GM19025 (cell line): ENCODE results near the gene GPC1.

ENCODE experiments used
- ATAC-seq: cut with Tn5 transposase; IDR thresholded peaks from one replicate; pipeline ENCODE4 v1.9.1; 2021; ENCODE audit warnings: mild to moderate bottlenecking, low read depth, moderate library complexity; ENCODE audit not compliant: unreplicated experiment

GPC1 gene

DNA sequence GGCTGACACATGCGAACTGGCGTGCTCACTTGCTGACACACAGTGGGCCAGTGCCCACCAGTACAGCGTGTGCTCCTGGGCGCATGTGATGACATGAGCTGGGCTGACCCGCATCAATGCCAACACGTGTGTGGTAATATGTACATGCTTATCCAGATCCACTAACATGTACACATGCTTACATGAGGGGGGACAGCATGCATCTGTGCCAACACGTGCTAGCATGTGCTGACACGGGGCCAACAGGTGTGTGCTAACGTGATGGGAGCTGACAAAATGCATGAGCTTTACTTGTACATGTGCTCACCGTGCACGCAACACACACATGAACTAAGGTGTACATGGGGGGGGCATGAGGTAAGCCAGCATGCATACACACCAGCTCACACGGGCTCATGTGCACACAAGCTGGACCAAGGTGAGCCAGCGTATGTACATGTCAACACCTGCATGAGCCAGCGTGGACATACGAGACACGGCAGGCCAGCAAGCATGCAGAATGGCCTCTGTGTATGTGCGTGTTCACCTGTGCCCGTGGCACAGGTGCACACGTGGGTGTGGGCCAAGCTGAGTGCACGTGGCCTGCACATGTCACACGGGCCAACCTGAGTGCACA, 28.5 kb downstream of the GPC1 start:
- ATAC-seq, result no peak

DNA sequence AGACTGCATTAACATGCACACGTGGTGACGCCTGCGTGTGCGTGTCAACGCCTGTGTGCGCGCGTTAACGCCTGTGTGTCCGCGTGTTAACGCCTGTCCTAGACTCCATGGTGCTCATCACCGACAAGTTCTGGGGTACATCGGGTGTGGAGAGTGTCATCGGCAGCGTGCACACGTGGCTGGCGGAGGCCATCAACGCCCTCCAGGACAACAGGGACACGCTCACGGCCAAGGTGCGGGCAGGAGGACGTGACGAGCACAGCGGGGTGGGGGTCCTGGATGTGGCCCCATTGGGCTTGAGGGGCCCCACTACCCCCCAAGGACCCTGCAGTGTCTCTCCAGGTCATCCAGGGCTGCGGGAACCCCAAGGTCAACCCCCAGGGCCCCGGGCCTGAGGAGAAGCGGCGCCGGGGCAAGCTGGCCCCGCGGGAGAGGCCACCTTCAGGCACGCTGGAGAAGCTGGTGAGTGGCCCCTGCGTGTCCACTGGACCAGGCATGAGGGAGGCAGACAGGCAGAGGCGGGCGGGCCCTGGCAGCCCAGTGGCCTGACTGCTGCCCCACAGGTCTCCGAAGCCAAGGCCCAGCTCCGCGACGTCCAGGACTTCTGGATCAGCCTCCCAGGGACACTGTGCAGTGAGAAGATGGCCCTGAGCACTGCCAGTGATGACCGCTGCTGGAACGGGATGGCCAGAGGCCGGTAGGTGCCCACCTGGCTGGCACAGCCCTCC, 29.2 kb downstream of the GPC1 start:
- no peak for ATAC-seq

DNA sequence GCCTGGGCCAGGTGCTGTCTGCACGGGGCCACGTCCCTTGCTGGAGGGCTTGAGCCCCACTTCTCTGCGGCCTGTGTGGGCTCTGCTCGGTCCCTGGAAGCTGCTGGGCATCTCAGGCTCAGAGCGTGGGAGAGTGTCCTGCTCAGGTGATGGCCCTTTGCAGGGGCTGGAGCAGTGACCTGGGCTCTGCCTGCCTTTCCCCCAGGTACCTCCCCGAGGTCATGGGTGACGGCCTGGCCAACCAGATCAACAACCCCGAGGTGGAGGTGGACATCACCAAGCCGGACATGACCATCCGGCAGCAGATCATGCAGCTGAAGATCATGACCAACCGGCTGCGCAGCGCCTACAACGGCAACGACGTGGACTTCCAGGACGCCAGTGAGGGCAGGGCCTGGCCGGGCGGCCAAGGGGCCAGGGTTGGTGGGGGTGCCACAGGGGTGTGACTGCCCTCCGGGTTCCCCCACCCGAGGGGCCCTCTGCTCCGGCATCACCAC, 29.9 kb downstream of the GPC1 start:
- ATAC-seq, result no peak

DNA sequence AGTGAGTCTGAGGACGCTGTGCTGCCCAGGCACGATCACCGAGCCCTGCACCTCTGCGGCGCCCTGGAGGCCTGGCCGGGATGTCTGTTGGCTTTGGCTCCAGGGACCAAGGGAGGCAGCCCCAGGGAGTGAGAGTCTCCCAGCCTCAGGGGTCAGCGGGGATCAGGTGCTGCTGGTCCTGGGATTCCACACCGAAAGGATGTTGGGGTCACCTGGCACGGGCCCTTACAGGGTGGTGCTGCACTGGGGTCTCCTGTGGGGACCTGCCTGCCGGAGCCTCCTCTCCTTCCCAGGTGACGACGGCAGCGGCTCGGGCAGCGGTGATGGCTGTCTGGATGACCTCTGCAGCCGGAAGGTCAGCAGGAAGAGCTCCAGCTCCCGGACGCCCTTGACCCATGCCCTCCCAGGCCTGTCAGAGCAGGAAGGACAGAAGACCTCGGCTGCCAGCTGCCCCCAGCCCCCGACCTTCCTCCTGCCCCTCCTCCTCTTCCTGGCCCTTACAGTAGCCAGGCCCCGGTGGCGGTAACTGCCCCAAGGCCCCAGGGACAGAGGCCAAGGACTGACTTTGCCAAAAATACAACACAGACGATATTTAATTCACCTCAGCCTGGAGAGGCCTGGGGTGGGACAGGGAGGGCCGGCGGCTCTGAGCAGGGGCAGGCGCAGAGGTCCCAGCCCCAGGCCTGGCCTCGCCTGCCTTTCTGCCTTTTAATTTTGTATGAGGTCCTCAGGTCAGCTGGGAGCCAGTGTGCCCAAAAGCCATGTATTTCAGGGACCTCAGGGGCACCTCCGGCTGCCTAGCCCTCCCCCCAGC, 30.5 kb downstream of the GPC1 start:
- no peak for ATAC-seq

DNA sequence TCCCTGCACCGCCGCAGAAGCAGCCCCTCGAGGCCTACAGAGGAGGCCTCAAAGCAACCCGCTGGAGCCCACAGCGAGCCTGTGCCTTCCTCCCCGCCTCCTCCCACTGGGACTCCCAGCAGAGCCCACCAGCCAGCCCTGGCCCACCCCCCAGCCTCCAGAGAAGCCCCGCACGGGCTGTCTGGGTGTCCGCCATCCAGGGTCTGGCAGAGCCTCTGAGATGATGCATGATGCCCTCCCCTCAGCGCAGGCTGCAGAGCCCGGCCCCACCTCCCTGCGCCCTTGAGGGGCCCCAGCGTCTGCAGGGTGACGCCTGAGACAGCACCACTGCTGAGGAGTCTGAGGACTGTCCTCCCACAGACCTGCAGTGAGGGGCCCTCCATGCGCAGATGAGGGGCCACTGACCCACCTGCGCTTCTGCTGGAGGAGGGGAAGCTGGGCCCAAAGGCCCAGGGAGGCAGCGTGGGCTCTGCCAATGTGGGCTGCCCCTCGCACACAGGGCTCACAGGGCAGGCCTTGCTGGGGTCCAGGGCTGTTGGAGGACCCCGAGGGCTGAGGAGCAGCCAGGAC, 31.2 kb downstream of the GPC1 start:
- ATAC-seq, result no peak

DNA sequence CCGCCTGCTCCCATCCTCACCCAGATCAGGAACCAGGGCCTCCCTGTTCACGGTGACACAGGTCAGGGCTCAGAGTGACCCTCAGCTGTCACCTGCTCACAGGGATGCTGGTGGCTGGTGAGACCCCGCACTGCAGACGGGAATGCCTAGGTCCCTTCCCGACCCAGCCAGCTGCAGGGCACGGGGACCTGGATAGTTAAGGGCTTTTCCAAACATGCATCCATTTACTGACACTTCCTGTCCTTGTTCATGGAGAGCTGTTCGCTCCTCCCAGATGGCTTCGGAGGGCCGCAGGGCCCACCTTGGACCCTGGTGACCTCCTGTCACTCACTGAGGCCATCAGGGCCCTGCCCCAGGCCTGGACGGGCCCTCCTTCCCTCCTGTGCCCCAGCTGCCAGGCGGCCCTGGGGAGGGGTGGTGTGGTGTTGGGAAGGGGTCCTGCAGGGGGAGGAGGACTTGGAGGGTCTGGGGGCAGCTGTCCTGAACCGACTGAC, 31.7 kb downstream of the GPC1 start:
- no peak for ATAC-seq

DNA sequence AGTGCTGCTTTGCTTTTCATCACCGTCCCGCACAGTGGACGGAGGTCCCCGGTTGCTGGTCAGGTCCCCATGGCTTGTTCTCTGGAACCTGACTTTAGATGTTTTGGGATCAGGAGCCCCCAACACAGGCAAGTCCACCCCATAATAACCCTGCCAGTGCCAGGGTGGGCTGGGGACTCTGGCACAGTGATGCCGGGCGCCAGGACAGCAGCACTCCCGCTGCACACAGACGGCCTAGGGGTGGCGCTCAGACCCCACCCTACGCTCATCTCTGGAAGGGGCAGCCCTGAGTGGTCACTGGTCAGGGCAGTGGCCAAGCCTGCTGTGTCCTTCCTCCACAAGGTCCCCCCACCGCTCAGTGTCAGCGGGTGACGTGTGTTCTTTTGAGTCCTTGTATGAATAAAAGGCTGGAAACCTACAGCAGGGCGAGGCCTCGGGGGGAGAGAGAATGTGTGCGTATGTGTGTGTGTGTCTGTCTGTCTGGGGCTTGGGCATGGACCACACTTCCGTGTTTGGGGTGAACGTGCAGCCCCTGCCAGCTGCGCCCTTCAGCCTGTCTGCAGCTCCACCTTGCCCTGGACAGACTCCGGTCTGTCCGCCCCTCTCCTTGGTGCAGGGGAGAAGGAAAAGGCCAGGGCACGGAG, 32.3 kb downstream of the GPC1 start:
- no peak for ATAC-seq

DNA sequence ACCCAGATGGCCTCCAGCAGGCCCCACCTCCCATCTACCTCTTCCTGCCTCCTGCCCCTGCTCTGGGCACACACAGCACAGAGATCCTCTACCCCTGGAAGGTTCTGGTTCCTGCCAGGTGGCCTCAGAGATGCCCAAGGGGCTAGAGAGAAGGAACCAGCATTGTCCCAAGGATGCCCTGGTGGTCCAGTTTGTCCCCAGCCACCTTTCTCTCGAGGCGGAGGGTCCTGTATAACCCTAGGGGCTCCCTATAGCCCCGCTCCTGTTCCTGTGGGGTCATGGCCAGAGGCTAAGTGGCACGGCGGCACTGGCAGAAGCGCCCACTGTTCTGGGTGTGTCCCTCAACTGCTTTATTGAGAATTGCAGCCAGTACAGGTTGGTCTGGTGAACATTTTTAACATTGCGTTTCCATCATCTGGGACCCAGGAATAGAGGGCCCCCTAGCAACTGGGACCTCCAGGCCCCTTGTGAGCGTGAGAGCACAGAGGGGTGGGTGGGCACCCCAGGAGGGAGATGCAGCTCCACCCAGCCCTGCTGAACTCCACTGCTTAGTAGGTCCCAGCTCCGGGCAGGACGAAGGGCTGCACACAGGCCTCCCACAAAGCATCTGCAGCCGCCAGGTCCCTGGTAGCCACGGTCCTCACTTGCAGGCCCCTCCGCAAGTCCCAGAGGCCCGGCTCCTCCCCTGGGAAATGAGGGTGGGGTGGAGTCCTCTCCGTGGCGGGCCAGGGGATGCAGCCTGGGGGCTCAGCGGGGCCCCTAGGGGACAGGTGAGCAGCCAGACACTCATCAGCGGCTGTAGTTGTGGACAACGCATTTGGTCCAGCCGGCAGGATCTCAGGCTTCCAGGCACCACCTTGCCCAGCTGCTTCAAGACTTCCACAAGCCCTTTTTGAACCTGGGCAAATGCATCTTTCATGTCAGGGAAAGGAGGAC, 33.1 kb downstream of the GPC1 start:
- no peak for ATAC-seq

DNA sequence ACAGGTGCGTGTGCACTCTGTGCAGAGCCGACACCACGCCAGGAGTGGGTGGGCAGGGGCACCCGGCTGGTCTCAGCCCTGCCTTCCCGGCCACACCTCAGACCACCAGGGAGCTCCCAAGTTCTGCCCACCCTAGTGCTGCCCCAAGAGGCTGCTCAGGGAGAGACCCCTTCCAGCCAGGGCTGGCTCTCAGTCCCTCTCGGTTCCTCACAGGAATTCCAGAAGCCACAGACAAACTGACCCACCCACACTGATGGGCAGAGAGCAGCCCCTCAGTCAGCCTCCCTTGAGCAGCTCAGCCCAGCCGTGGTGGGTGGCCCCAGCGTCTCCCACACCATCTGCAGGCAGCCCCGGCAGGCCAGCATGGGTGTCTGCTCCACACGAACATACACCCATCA, 33.8 kb downstream of the GPC1 start:
- no peak for ATAC-seq

DNA sequence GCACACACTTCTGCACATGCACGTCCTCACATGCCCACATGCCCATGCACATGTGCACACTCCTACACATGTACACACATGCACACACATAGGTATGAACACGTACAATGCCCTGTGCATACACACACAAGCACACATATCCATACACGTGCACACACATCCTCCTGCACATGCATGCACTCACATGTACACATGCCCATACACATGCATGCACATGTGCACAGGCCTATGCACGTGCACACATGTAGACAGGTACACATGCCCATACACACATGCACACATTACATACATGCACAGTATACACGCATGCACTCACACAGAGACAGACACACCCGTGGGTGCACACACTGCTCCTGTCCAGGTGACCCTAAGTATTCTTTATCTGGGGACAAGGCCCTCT, 34.3 kb downstream of the GPC1 start:
- ATAC-seq, result no peak

DNA sequence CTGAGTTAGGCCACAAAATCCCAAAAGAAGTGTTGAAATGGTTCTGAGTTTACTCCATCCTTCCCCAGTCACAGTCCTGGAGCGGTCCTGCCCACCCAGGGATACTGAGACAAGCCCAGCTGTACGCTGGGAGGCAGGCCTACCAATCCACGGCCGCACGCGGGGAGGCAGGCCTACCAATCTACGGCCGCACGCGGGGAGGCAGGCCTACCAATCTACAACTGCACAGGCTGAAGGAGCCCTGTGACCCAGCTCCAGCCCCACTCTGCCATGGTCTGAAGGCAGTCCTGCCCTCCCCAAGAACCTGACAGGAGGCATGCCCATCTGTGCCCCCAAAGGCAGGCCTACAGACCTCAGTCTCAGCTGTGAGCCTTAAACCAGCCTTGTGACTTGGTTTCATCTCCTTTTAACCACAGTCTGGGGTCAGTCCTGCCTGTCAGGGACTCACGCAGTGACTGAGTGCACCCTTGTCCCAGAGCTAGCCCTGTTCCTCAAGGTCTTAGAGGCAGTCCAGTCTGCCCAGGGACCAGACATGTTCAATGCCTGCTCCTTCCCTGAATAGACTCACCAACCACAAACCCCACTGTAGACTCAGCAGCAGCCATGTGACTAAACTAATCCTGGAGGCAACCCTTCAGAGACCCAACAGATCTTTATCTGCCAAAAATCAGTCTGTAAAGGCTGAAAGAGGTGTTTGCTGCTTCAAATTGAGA, 36.8 kb downstream of the GPC1 start:
- no peak for ATAC-seq

DNA sequence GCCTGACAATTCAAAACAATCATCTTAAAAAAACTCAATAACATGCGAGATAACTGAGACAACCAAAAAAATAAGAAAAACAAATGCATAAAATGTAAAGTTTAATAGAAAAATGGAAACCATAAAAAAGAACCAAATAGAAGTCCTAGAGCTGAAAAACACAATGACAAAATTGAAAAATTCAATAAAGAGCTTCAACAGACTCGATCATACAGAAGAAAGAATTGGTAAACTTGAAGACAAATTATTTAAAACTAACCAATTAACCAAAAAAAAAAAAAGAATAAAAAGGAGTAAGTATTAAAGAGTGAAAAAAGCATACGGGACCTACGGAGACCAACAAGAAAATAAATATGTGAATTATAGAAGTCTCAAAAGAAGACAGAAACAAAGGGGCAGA, 37.7 kb downstream of the GPC1 start:
- no peak for ATAC-seq

DNA sequence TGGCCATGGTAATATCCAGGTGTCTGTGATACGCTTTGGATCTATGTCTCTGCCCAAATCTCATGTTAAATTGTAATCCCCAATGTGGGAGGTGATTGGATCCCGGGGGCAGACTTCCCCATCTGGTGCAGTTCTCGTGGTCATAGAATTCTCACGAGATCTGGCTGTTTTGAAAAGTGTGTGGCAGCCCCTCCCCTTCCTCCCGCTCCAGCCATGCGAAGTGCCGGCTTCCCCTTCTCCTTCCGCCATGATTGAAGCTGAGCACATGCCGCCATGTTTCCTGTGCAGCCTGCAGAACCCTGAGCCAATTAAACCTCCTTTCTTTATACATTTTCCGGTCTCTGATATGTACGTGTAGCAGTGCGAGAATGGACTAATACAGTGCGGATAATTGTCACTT, 42.5 kb downstream of the GPC1 start:
- ATAC-seq, result no peak

DNA sequence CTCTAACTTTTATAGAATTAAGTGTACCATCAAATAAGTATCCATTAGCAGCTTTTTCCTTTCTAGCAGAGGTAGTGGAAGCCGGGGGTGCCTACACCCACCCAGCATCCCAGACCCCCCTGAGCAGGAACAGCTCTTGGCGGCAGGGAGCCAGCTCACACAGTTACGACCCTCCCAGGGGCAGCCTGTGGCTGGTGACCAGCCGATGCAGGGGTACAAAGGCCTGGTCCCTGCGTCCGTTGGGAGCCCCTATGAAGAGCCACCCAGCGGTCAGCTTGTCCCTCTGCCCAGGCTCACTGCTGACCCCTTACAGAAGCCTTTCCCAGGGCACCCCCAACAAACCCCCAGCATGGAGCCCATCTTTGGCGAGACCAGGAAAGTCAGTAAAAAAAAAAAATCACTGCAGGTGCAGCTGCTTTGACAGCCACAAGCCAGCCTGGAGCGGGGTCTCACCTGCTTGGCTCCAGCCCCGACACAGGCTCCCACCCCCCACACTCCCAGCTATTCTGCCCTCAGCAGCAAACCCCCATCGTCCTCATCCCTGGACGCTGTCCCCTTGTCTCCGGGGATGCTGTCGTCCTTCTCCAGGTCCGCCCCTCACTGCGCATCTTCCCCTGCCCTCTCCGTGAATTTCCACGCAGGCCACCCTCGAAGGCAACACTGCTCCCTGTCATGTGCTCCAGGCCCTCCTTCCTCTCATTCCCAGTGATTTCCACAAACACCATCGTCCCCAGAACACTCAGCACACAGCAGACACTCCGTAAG, 43.1 kb downstream of the GPC1 start:
- ATAC-seq, result no peak

DNA sequence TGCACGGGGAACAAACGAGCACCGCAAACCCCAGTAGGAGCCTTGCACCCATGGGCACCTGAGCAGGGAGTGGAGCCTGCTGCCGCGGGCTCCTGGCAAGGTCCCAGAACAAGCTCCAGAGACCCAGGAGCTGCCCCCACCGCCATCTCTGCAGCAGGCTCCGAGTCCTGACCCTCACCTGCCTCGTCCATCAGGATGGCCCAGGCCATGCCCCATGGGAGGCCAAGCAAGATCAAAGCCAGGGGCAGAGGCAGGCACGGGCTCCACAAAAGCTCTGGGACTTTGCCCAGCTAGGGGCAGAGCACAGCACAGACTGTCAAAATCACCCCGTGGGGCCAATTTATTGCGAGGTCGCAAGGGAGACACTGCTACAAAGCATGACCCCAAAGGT, 43.6 kb downstream of the GPC1 start:
- ATAC-seq, result no peak

DNA sequence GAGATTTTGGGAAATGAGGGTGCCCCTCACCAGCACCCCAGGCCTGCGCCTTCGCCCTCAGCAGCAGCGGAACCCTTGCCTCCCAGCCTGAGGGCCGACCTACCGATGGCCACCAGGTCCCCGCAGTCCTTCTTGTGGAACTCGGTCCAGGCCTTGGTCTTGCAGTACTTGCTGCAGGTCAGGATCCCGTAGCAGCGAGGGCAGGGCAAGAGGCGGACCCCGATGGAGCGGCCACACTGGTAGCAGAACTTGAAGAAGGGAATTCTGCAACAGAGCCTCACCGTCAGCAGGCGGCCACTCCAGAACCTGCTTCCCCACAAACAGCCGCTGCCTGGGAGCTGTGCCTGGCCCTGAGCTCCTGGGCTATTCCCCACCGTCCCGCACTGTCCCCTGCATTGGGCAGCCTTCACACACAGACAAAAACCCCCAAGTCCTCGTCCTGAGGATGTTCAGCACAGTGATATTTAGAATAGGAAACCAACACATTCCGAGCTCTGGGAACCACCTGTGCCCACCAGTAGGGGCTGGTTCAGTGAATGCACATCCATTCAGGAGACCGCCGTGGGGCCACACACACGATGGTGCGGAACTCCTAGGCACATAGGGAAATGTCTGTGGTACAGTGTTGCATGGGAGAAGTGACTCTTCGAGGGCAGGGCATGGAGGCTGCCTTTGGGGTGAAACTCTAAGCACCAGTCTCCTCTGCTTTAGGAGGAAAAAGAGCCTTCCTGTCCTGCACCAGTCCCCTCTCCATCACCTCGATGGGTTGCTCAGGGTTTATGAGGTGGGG, 45.6 kb downstream of the GPC1 start:
- no peak for ATAC-seq

DNA sequence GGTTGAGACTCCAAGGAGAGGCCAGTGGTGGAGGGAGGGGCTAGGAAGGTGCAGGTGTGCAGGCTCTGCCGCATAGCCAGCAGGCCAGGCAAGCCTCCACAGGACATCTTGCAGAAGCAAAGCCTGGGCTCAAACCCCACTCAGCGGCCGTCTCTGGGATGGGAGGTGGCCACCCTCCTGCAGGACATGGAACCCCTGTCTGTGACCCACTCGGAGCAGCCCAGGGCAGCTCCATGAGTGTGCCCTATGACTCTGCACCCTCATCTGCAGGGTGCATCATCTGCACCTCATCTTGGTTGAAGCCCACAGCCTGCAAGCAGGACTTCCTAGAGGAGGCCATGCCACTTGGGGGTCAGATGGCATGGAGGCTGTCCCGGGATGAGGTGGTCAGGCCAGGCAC, 46.3 kb downstream of the GPC1 start:
- ATAC-seq, result no peak
